GM18499 (cell line): ENCODE results near the gene MIDN.

Source experiments
- ATAC-seq: cut with Tn5 transposase; IDR thresholded peaks from one replicate; pipeline ENCODE4 v1.9.1; 2021; ENCODE audit warnings: moderate number of reproducible peaks; ENCODE audit not compliant: insufficient read depth, unreplicated experiment

The MIDN gene

DNA sequence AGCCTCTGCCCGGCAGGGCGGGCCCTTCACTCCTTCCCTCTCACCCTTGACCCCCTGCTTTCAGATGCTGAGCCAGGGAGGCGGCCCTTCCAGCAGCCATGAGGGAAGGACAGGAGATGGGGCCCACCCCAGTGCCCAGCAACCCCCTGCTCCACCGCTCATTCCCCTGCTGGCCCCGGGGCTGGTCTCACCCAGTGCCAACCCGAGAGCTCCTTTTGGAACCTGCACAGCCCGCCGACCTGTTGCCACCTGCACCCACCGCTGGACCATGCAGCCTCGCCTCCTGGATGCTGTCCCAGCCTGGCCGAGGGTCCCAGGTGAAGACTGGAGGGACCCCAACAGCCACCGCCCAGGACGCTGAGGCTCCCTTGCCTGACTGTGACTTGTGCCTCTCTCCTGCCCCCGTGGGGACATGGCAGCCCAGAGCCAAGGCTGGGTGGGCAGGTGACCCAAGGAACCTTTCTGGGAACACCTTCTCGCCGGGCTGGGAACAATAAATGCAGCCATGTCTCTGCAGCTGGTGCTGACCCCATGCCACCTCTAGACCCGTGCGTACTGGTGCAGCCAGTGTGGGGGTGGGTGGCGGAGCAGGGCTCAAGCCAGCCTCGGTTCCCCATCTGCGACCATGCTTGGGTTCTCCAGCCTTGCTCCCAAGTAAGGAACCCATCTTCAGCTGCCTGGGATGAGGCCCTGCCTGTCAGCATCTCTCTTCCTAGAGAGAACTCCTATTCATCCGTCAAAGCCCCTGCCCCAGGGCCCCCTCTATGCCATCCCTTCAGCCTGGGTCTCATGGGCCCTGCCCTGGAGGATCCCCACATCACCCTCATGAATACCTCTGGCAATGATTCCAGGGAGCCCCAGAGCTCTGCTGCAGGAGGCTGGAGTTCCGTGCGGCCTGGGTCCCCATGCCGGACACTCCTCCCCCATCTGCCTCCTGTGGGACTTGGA lies 30.6 kb downstream of the MIDN start:
- no peak for ATAC-seq

DNA sequence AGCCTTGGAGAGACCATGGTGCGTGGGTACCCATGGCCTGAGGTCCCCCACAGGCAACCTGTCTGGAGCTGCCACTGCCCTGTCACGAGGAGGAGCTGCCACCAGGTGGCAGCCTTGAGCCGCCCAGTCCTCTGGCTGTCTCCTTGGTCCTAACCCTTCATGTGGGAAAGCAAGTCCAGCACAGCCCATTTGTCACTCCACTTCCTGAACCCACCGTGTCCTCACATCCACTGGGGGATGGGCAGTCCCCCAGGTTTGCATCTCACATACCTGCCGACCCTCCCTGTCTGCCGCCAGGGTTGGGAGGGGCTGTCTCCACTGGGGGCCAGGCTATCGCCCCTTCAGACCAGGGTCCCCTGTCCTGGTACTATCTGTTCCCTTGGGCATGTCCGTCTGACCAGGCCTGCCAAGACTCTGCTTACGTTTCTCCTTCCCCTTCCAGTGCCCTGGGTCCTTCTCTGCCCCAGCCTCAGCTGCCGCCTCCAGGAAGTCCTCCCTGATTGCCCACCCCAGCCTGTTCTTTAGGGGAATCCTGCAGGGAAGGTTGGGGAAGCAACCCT lies 31.5 kb downstream of the MIDN start:
- ATAC-seq: no peak

DNA sequence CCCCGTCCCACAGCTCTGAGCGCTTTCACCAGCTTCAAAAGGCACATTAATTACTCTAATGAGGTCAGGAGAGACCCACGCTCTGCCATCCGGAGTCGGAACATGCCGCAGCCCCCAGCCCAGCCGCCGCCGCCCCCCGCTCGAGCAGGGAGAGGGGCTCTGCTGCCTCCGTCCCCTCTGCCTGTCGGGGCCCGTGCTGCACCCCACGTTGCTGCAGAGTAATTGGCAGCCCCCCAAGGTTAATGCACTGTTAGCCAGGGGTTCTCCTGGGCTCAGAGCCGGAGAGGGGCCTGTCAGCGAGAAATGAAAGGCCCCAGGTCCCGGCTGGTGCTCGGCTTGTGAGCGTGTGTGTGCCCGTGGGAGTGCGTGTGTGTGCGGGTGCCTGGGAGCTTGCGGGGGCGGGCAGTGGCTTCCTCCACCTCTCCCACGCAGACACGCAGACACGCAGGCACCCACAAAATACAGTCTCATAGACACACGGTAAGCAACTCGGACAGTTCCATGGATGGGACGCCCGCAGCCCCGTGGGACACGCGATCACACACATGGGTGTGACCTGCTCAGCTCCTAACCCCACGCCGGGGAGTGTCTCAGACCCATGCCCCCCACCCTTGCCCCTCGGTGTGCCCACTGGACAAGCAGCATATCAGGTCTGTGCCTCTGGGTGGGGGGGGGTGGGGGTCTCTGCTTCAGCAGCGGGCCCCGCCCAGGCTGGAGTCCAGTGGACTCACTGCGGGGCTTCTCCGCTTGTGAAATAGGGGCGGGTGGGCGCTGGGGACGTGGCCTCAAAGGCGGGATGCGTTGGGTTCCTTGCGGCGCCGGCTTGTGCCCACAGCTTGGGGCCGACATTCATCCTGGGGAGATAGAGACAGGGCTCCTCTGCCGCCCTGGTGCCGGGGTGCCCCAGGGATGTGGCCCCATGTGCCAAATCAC lies 32.5 kb downstream of the MIDN start:
- no peak for ATAC-seq

DNA sequence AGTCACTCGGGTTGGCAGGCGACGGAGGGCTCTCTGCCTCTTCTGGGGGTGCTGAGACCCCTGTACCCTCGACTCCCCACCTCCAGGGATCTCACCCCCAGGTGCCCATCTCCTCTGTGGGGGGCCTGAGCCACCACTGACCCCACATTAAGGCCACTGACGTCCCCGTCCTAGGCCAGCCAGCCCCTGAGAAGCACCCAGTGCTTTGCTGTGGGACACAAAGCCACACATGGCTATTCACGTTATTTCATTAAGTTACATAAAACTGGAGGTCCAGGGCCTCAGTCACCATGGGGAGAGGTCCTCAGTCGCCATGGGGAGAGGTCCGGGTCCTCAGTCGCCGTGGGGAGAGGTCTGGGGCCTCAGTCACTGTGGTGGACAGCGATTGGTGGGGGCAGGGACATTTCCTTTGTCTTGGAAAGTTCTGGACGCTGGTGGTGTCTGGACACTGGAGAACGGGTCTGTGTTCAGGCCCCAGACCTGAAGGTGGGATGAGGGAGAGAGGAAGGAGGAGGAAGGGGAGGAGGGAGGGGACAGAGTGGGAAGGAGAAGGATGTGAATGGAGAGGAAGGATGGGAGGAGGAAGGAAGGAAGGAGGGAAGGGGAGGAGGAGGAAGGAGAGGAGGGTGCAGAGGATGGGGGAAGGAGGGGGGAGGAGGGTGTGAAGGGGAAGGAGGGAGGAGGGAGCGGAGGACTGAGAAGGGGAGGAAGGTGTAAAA lies 33.3 kb downstream of the MIDN start:
- ATAC-seq: no peak

DNA sequence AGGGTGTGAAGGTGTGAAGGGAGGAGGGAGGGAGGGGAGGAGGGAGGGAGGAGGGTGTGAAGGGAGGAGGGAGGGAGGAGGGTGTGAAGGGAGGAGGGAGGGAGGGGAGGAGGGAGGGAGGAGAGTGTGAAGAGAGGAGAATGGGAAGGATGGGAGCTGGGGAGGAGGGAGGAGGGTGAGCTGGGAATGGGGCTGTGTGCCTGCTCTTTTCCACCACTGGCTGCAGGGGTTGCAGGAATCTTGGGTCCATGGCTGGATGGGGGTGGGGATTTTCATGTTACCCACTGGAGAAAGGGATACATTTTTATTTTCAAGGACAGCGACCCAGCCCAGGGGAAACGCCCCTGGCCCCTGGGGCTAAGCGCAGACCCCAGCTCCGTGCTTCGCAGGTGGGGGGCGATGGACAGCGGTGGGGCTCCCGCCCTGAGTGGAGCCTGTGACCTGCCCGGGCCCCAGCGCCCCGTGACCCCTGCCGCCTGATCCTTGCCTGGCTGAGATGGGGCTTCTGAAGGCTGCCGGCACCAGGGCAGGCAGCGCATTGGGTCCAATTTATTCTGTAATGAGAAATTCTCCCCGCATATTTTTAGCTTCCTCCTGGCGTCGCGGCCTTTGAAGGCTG lies 34.3 kb downstream of the MIDN start:
- no peak for ATAC-seq

DNA sequence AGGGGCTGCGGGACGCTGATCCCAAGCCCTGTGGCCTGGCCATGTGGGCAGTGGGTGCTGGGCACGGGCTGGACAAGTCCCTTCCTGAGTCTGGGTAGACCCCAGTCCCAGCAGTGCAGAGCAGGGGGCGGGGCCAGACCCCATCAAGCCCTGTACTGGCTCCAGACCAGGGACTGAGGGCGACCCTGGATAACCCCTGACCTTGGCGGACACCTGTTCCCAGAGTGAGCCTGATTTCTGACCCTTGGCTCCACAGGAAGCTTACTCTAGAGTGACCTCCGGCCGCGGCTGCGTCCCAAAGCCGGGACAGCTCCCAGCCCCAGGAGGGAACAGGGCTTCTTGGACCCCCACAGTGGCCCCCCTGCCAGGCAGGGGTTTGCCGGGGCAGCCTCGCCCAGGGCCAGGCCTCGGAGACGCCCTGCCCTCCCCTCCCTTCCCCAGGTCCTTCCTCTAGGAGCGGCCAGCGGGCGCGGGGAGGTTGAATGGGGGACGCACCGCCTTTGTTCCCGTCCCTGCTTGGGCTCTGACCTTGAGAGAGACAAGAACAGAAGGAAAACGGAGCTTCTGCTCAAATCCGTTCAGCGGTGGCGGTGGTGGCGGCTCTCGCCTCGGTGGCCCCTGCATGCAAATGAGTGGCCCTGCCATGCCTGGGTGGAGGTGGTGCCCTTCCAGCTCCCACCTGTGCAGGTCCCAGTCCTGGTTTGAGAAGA lies 35.0 kb downstream of the MIDN start:
- no peak for ATAC-seq

DNA sequence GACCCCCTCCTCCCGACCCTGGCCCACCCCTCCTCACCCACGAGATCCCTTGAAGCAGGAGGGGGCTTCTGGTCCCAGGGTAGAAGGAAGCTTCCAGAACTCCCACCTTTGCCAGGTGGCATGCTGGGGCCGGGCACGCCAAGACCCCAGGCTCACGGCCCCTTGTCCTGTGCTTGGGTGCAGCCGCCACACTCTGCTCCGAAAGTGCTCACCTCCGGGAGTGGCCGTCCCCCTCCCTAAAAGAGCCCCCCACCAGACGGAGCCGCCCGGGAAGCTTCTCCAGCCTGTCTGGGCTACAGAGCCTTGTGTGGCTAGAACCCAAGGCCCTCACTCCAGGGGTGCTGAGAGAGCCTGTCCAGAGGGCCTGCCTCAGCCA lies 35.5 kb downstream of the MIDN start:
- ATAC-seq: no peak

DNA sequence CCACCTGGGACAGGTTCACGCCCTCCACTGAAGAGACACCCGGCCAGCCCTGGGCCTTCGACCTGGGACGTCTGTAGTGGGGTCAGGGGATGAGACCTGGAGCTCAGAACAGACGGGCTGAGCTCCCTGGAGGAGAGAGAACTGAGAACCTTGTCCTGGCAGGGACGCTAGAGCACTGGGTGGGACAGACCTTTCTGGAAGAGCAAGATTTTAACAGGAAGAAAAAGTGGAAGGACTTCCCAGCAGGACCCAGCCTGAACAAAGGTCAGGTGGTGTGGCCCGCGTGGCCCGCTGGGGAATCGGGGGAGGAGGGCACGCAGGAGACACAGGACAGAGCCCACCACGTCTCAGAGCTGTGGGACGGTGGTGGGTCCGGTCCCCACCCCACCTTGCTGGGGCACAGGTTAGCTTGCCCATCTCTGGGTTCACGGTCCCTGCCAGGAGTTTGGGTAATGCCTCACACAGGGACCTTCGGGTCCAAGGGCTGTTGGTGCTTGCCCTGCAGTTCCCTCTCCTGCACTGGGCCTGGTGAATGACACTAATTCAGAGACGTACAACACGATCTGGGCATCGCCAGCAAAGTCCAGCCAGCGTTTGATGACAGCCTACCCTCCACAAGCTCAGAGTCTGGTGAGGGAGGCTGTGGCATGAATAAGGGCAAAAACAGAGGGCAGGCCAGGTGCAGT lies 36.1 kb downstream of the MIDN start:
- no peak for ATAC-seq

DNA sequence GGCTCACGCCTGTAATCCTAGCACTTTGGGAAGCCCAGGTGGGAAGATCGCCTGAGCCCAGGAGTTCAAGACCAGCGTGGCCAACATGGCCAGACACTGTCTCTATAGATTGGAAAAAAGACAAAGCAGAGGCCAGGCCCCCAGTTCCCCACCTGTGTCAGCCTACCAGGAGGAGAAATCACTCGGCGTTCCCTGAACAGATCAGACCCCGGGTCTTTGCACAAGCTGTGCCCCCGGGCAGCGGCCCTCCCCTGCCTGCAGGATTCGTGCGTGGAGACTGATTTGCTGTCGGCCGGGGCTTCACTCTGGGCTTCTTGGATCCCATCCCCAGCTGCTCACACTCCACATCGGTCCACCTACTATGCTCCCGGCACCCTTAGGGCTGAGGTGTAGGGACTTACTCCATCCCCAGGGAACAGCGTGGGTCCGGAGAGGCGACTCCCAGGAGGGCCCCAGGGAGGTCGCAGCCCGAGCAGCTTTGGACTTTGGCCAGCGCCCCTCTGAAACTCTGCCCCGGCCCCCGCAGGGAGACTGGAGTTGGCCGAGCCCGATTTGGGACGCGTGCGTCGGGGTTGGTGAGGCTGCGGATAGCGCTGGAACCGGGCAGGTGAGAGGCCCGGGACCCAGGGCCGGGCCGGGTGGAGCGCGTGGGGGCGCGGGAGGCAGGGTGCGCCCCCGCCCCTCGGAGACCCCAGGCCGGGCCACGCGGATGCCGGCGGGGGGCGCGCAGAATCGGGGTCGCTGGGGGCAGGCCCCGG lies 36.8 kb downstream of the MIDN start:
- ATAC-seq: no peak

DNA sequence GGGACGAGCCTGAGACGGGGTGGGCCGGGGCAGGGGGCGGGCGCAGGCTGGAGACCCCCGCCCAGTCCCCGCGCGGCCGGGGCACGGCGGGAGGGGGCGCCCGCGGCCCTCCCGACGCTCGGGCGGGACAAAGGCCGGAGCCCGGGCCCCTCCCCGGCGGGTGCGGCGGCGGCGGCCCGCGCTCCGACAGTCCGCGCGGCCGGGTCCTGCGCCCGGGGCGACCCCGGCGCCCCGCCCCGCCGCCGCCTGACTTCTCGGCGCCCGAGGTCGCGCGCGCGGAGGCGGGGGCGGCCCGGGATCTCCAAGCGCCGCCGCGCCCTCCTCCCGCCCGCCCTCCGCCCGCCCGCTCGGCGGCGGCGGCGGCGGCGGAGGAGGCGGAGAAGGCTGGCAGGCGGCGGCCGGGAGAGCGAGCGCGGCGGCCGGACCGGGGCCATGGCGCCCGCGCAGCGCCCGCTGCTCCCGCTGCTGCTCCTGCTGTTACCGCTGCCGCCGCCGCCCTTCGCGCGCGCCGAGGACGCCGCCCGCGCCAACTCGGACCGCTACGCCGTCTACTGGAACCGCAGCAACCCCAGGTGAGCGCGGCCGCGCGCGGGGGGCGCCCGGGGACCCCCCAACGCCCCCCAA lies 37.5 kb downstream of the MIDN start, which contains the start of gene EFNA2:
Gene EFNA2, plus strand, starts transcription at position 137 of the 624 bp plus-strand sequence. Its CDS starts 296 bp downstream, at position 433.
- ATAC-seq: no peak

DNA sequence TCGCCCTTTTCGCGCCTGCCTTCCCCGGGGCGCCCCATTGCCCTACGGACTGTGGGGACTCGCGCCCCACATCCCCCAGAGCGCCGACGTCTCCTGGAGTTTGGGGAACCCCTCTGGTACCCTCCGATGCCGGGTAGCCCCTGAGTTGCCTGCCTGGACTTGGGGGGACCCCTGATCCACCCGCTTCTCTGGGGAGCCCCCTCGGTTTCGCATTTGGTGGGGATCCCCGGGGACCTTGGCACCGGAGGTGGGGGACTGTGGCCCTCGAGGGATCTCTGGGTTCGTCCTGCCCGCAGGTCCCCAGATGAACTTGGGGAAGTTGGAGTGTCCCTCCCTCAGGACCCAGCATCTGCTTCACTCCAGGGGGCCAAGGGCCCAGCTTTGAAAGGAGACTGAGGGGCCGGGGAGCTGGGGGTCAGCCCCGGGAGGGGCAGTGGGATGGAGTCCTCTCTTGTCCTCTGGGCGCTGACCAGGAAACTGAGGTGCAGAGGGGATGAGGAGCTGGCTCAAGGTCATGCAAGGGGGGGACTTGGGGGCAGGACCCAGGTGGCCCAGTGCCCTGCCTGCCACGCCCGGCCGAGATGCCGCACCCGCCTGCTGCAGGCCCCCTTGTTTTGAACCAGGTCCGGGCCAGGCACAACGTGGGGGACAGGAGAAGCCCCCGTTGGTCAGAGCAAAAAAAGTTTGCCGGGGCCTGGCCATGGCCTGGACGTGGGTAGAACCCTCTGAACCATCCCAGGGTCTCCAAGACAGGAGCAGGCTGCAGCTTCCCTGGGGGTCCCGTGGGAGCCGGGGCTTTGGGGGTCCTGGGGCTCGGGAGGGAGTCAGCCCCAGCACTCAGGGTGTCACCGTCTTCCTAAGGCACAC lies 38.3 kb downstream of the MIDN start:
- ATAC-seq: no peak

DNA sequence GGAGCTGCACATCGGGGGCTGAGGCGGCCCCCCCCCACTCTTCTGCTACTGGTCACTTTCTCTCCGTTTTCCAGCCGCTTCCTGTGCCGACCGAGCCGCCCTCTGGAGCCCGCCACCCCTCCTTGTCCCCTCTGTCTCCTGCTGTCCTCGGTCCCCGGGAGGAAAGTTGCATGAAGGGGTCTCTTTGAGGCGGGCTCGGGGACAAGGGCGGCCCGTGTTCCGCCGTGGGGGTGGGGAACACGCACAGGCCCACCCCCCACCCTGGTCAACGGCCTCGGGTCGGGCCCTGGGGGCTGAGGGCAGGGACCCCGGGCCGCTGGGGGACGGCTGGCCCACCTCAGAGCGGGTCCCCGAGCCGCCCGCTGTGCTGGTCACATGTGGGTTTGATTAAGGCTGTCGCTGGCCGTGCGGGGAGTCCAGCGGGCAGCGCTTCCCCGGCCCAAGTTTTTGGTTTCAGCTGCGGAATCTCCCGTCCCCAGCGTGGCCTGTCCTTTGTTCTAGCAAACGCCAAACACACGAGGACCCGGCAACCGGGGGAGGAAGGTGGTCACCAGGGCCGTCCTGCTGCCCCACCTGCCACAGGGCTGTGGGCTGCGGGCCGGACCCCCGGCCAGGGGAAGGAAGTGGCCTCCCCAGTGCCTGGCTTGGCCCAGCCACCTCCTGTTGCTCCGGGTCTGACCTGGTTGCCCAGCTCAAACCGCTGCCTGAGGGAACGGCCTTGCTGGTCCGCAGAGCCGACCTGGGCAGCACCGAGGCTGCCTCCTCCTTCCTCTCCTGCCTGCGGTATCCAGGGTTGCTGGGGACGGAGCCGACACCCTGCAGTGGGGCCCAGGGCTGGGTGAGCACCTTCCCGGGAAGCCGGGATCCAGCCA lies 39.2 kb downstream of the MIDN start:
- no peak for ATAC-seq

DNA sequence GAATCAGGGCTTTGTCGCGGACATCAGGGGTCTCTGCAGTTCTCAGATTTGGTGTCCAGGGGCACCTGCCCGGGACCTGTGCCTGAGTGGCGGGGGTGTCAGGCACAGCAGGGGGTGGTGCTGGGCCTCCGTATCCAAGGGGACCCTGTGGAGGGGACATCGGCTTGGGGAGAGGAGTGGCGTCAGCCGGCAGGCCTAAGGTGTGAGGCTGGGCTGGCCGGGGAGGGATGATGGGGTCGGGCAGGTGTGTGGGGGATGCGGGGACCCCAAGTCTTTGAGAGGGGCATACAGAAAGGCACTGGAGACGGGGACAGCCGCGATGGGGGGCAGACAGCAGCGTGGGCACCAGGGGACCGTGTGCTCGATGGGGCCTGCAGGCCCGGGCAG lies 39.8 kb downstream of the MIDN start:
- no peak for ATAC-seq

DNA sequence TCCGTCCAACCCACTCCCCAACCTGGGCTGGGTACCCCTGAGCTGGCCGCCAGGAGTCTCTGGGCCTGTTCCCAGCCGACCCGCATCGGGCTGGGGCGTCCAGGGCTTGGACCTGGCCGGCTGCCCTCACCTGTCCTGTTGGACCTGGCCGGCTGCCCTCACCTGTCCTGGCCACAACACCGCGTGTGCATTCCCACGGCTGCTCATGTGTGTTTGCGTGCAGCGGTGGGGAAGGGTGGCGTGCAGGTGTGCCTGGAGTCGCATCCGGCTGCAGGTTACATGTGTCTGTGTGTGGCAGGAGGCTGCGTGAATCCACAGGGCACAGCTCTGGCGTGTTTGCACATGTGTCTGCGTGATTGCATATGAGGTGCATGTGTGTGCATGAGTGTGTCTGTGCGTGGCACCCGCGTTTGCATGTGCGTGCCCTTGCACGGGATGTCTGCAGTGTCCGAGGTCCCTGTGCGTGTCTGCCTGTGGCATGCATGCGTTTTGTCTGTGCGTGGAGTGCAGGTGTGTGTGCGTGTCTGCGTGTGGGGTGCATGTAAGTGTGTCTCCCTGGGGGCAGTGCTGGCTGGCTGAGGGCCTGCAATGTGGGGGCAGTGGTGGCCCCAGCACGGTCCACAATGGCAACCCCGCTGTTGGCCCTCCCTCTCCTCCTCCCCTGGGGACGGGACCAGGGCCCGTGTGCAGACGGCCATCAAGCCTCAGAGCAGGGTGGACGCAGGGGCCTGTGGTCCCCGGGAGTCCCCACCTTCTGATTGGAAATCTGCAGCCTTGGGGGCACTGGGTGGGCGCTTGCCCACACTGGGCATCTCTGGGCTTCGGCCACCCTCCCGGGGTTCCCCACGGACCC lies 40.7 kb downstream of the MIDN start:
- no peak for ATAC-seq

DNA sequence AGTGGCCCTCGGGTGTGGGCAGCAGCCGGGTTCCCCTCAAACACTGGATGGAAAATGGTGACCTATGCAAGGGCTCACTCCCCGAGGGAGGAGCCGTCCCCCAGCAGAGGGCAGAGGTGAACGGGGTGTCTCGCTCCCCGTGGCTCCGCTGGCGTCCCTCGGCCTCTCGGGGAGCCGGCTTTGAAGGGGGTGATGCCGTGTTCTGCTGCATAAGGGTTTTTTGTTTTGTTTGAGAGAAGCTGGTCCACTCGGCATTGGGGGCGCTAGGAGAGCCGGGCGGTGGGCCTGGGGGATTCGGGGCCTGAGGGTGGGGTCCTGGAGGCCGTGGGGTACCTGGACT lies 41.3 kb downstream of the MIDN start:
- ATAC-seq: no peak
